ENCODE data around the gene MYO5C. TPM values are rescaled to one million over a fixed set of nuclear protein-coding genes. Genes with fewer than 3 reads are reported as not detected.
"Not testable (repeated sequence)": the region's sequence is repeated elsewhere in the genome, so short reads cannot be mapped to it uniquely, and the experiment has no call there.

The MYO5C gene
- total RNA-seq, 4 donors from 2014 or later, result 6.4 to 23.5 (median 13.9) TPM

- no peak for TF ChIP-seq POLR2A (IDR thresholded peaks at IDR 0.05)
- no peak for TF ChIP-seq CTCF (IDR thresholded peaks at IDR 0.05)
- H3K4me3 ChIP-seq (ENCODE audit: low read depth, poor library complexity, severe bottlenecking), result no peak overlapping the region
- no peak for DNase-seq (ENCODE audit: low spot score in 2 of 2)
- intact Hi-C loops (cut with DNase I; ENCODE audit: low total_unique reads), result no loop called here
- WGBS, 2 donors, result 85 to 87% methylated on average over 16 of the region's 16 CpGs
Measured at GRCh38 chr15:52246686-52247431, 48.7 kb downstream of the MYO5C start.

- DNase-seq (ENCODE audit: low spot score in 2 of 2), result no peak
- 82 to 83% methylated on average over 20 of the region's 20 CpGs for WGBS, 2 donors
Measured at GRCh38 chr15:52243697-52244555, 51.7 kb downstream of the MYO5C start.

GRCh38 chr15:52243286-52243685 lies 52.3 kb downstream of the MYO5C start:
- H3K4me3 ChIP-seq (ENCODE audit: low read depth, poor library complexity, severe bottlenecking), result no peak overlapping the region
- TF ChIP-seq POLR2A (IDR thresholded peaks at IDR 0.05), result no peak
- TF ChIP-seq CTCF (IDR thresholded peaks at IDR 0.05), result no peak
- DNase-seq (ENCODE audit: low spot score in 2 of 2), result no peak
- 82 to 84% methylated on average over 7 of the region's 7 CpGs for WGBS, 2 donors
- intact Hi-C loops (cut with DNase I; ENCODE audit: low total_unique reads), result no loop called here

More at GRCh38 chr15:52243697-52244555, 51.7 kb downstream of the MYO5C start:
- intact Hi-C loops (cut with DNase I; ENCODE audit: low total_unique reads), result no loop called here
- TF ChIP-seq POLR2A (IDR thresholded peaks at IDR 0.05) (no peak), CTCF (IDR thresholded peaks at IDR 0.05) (no peak)
- H3K4me3 ChIP-seq (ENCODE audit: low read depth, poor library complexity, severe bottlenecking), result no peak overlapping the region

GRCh38 chr15:52241489-52241888 lies 54.1 kb downstream of the MYO5C start:
- intact Hi-C loops (cut with DNase I; ENCODE audit: low total_unique reads), result no loop called here
- DNase-seq (ENCODE audit: low spot score in 2 of 2), result no peak
- WGBS, 2 donors, result 89 to 91% methylated on average over 4 of the region's 4 CpGs
- no peak for TF ChIP-seq POLR2A (IDR thresholded peaks at IDR 0.05)
- TF ChIP-seq CTCF (IDR thresholded peaks at IDR 0.05), result no peak
- H3K4me3 ChIP-seq (ENCODE audit: low read depth, poor library complexity, severe bottlenecking), result no peak overlapping the region

- TF ChIP-seq POLR2A (IDR thresholded peaks at IDR 0.05) (no peak), CTCF (IDR thresholded peaks at IDR 0.05) (no peak)
- no peak for DNase-seq (ENCODE audit: low spot score in 2 of 2)
- H3K4me3 ChIP-seq (ENCODE audit: low read depth, poor library complexity, severe bottlenecking), result no peak overlapping the region
- intact Hi-C loops (cut with DNase I; ENCODE audit: low total_unique reads), result no loop called here
- WGBS, 2 donors, result 94 to 97% methylated on average over 3 of the region's 3 CpGs
Measured at GRCh38 chr15:52240166-52240565, 55.4 kb downstream of the MYO5C start.

GRCh38 chr15:52238989-52239525 lies 56.5 kb downstream of the MYO5C start:
- H3K4me3 ChIP-seq (ENCODE audit: low read depth, poor library complexity, severe bottlenecking); intact Hi-C loops (cut with DNase I; ENCODE audit: low total_unique reads): not testable (repeated sequence)
- DNase-seq (ENCODE audit: low spot score in 2 of 2), result peak in 1 of 2 donors; percentile 49
- 71 to 72% methylated on average over 13 of the region's 13 CpGs for WGBS, 2 donors
